ENCODE data around the gene ELOB.

GRCh38 chr16:2769100-2769529 is 8.0 kb downstream of the ELOB start:
- TF ChIP-seq CTCF (conservative IDR thresholded peaks at IDR 0.05; ENCODE audit: low read length), result no peak
- TF ChIP-seq EZH2phosphoT487 (IDR thresholded peaks at IDR 0.05; ENCODE audit: borderline replicate concordance), result no peak
